HG03175 (cell line): ENCODE measurements around the gene CREB3.

Experiments
- ATAC-seq: cut with Tn5 transposase; IDR thresholded peaks from one replicate; pipeline ENCODE4 v1.9.1; 2021; ENCODE audit warnings: mild to moderate bottlenecking, moderate library complexity; ENCODE audit not compliant: unreplicated experiment

Gene CREB3

DNA sequence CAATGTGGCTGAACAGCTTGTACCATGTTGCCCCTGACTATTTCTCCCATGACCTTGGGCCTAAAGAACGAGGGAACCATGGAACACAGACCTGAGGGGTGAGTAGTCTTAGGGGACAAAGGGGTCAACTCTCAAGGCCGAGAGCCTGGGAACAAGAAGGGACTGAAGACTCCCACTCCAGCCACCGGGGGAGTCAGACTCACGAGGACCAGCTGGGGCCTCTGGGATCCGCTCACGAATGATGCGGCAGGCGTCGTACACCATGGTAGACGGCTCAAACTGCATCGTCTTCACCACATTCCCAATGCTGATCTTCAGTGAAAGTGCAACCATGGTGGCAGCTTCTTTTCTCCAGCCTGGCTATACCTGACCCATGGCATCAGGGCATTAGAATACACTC lies 7.1 kb upstream of the CREB3 start:
- no peak for ATAC-seq

DNA sequence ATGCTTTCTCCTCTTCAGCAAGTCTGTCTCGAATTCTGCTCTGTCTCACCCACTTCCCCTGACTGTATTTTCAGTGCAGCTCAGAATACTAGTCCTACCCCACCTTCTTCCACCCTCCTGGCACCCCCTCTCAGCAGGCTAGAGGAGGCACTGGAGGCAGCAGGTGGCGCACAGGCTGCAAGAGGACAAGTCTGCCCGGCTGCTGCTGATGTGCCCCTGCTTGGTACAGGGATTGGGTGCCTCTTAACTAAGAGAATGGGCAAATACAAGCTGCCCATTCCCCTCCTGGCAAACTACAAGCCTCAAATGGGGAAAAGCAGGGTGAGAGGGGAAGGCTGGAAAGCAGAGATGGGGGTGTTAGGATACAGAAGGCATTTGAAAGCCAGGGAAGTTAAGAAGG lies 5.5 kb upstream of the CREB3 start:
- ATAC-seq: no peak

DNA sequence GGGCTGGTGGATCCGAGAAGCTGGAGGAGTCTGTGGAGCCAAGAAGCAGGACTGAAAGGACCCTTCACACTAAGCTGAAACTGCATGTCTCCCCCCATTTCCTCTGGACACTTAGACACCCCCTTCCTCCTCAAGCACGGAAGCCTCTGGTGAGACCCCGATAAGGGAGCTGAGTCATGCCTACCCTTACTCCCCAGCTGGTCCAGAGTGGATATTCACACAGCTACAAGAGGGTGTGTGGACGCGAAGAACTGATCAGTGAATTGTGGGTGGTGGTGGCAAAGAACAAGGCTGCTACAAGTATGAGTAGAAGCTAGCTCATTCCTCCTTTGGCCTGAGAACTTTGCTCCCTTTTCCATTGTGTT lies 4.8 kb upstream of the CREB3 start:
- no peak for ATAC-seq

DNA sequence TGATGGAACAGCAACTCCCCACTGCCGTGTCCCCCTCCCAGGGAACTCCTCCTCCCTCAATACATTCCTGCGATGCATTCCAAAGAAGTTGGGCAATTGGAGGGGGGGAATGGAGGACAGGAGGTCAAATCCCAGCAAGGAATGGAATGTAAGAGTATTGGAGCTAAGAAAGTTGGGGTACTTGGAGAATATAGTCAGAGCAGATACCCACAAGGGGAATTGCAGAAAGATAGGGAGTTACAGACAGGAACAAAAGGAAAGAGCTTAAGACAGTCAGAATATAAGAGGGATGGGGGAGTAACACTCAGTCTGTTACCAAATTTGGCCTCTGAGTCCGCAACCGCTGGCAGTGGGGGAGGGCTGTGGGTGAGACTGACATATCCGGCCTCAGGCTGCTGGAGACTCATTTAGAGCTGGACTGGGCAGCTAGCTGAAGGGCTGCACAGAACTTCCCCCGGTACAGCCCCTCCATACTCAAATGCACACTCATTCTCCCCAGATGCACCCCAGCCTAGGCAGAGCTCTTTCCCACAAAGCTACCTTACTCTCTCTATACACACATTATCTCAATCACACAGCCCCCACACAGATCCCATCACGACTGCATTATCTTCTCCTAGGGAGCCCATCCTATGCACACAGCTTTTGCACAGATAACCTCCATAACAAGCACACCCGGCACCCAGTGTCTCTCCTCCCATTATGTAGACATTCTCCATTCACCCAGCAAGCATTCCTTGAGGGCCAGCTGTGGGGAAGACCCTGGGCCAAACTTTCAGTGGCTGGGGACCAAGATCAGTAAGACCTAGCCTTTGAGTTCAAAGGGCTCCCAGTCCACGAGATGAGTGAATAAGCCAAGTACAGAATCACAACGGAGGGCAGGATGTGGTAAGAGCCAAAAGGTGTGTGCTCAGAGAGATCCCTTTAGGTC lies 4.2 kb upstream of the CREB3 start:
- no peak for ATAC-seq

DNA sequence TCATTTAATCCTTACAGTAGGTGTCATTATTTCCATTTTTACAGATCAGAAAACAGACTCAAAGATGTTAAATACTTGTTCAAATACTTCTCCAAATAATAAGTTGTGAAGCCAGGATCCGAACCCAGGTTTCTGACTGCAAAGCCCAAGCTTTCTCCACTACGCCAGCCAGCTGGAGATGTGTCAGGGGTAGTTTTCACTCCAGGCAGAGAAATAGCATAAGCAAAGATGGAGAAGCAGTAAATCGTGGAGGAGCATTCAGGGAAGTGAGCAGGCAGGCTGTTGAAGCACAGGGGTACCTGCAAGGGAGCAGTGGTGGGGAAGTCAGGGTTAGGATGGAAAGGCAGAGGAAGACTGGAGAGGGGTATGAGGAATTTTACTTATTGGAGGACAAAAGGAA lies 3.4 kb upstream of the CREB3 start:
- no peak for ATAC-seq

DNA sequence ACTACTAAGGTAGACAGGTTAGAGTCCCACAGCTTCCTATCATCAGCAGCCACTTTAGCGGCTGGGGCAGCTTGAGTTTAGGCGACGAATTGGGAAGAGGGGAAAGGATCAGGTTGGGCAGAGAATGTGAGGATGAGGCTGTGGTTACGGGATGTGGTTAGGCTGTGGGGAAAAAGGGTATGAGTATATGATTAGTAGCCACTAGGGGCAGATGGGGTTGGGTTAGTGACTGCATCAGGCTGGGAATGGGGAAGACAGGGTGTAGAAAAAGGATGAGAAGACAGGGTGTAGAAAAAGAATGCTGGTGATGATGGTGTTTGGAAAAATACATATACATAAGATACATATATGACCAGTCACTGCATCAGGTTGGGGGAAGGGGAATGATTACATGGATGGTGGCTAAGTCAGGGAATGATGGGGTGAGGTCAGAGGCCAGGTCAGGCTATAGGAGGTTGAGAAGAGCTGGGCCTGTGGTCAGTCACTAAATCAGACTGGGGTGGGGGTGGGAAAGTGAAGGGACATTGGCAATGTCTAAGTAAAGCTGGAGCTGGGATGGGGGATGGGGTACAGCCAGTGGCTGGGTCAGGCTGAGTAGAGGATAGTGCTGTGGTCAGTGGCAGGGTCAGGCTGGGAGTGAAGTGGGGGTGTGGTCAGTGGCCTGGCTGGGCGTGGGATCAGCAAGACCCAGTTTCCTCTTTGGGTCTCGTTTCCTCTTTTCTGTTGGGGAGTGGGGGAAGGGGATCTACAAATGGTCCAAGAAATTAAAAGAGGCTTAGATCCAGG lies 2.6 kb upstream of the CREB3 start:
- ATAC-seq: no peak

DNA sequence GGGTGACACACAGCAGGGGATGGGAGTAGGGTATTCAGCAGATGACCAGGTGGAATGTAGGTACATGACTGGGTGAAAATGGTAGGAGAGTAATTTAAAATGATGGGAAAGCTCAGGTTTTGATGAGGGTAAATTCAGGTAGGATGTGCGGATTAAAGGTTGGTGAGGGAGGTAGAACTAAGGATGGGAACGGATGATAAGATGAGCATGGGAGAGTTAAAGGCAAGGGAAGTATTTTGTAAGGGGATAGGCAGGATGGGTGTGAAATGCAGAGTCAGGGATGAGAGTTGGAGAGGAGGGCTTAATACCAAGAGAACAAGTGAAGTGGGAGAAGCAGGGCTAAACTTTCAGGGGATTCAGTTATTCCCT lies 2.0 kb upstream of the CREB3 start:
- ATAC-seq: no peak

DNA sequence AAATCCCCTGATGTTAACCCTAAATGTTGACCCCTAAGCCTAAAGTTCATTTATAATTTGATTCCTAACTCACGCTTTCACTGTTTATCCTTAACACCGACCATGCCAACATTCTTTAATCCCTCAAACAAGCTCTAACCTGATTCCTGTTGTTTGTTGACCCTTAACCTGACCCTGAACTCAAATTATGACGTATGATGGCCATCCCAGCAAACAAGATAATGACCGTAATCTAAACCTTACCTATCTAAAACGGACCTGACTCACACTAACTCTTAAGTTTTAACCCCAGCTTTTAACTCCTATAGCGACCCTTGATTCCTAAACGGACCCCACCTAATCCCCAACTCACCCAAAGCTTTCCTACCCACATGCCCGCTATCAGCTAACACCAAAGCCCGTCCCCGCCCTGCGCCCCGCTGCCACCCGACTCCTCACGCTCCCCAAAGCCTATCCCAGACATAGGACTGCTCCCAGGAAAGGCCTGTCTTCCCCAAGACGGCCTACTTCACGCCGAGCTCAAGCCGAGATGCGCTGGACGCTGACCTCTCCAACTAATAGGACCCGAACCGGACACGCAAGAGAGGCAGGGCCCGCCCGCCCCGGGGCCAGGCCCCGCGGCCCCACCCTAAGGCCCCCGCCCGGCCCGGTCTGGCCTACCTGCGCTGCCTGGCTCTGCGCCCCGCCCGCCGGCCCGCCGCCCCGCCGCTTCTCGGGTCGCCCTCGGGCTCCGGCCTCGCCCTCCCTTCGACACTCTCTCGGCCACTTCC lies 866 bp upstream of the CREB3 start:
- ATAC-seq: no peak

DNA sequence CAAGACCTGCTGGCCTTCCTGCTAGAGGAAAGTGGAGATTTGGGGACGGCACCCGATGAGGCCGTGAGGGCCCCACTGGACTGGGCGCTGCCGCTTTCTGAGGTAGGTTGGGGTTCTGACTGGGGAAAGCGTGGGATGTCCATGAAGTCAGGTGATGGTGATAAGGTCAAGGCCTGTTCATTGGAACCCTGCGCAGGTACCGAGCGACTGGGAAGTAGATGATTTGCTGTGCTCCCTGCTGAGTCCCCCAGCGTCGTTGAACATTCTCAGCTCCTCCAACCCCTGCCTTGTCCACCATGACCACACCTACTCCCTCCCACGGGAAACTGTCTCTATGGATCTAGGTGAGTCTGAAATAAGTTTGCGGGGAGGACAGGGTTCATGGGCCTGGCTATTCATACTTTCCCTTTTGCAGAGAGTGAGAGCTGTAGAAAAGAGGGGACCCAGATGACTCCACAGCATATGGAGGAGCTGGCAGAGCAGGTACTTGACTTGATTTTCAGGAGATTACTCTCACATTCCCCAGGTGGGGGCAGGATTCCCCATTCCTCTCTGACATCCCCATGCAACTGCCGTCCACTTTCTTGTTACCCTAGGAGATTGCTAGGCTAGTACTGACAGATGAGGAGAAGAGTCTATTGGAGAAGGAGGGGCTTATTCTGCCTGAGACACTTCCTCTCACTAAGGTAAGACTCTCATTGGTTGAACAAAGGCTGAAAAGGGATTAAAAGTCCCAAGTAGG lies 505 bp downstream of the CREB3 start:
- ATAC-seq: peak; percentile 1

DNA sequence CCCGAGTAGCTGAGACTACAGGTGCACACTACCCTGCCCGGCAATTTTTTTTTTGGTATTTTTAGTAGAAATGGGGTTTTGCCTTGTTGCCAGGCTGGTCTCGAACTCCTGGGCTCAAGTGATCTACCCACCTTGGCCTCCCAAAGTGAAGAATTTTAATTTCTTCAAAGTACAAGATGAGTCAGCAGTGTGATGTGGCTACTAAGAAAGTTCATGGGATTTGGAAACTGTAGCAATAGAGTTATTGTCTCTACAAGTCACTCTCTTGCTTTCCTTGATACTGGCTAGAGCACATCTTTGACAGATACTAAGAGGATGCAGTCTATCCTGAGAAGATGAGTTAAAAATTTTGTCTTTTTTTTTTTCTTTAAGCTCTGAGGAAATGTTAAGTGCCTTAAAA lies 1.6 kb downstream of the CREB3 start:
- ATAC-seq: no peak

DNA sequence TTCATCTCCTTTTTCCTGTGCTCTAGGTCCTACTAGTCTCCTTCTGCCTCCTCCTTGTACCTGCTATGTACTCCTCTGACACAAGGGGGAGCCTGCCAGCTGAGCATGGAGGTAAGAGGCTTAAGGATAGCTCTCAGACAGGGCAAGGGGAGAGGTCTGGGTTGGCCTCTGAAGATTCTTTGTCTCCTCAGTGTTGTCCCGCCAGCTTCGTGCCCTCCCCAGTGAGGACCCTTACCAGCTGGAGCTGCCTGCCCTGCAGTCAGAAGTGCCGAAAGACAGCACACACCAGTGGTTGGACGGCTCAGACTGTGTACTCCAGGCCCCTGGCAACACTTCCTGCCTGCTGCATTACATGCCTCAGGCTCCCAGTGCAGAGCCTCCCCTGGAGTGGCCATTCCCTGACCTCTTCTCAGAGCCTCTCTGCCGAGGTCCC lies 3.8 kb downstream of the CREB3 start:
- no peak for ATAC-seq

DNA sequence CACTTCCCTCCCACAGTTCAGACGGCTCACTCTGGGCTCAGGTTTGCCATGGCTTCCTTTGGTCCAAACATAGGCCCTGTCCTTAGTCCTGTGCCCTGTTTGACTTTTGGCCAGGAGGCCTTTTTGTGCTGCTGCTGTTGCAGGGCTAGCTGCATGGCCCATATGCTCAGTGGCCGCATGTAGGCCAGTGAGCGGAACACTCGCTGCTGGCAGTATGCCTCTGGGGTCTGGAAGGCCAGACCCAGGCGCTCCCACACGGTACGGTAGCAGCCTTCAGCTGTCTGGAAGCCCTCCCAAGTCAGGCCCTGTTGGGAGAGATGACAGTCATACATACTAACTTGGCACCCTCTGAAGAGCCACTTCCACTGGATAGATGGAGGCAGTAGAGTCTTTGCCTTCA lies 4.7 kb downstream of the CREB3 start:
- no peak for ATAC-seq

DNA sequence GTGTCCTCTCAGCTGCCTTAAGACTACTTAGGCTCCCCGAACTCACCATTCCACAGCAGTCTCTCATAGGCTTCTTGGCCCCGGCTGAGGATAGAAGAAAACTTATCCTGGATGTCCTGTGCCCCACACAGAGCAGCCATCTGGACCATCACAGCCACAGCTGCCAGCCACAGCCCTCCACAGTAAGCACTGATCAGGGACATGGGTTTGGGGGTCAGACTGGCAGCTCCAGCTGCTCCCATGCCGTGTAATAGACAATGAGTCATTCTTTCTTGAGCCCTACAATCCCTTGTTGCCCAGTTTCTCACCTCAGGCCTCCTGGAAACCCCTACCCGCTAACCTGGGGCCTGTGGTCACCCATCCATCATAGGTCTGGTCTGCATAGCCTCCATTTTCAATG lies 5.7 kb downstream of the CREB3 start:
- no peak for ATAC-seq

DNA sequence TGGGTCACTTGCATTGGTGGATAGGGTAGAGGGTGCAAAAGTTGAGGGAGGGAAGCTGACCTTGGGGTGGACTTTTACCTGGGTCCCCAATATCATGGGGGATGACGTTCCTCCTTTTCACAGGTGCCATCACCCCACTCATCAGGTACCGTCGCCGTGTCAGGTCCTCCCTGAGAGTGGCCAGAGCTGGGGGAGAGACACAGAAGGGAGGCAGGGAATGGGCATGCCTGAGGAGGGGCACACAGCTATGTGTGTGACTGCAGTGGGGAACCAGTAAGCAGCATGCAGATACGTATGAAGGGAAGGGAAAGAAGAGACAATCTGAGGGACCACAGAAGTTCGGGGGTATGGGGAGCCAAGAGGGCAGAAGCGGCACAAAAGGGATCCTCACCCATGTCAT lies 6.5 kb downstream of the CREB3 start:
- no peak for ATAC-seq

DNA sequence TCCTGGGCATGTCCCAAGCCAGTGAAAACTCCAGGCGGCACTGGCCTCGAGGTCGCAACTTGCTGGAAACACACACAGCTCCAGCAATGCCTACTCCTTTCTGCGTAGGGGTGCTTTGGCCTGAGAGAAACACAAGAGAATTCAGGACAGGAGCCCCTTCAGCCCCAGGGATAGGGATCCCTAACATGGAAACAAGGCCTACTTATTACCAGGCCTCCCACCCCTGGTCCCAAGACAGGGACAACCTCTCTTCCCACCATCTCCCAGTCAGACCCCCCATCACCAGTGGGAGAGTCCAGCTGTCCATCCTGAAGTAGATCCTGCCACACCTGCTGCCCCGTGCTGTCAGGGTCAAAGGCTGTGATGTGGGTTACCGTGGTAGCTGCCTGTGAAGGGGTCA lies 7.8 kb downstream of the CREB3 start:
- ATAC-seq: no peak

DNA sequence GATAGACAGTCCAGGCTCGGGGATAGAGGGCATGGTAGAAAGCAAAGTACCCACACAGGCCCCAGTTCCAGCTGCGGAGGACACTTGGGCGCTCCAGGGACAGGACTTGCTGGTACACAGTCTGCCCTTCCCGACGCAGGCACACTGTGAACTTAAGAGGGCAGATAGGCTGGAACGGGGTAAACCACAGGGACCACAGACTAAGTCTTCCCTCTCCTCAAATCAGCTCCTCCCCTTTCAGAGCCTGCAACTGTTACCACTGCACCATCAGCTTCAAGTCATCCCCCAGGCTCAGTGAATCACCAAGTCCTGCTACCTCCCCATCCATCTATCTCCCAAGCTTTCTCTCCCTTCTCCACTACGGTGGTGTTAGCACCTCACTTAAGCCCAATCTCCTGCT lies 9.3 kb downstream of the CREB3 start:
- no peak for ATAC-seq

DNA sequence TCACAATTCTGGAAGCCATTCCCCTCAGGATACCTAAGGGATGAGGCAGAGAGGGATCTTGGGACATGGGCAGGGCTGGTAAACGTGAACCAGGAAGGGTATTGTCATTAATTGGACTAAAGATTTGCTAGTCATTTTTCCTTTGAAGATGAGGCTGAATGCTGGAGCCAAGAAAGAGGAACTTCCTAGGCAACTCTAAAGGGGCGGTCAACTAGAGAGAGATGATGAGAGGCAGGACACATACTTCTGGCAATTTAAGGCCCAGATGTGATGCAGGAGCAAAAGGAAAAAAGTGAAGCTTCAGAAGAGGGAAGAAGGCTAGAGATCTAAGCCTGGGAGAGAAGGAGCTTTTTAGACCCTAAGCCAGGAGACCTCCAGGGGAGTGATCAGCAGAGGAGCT lies 11.0 kb downstream of the CREB3 start:
- ATAC-seq: no peak

DNA sequence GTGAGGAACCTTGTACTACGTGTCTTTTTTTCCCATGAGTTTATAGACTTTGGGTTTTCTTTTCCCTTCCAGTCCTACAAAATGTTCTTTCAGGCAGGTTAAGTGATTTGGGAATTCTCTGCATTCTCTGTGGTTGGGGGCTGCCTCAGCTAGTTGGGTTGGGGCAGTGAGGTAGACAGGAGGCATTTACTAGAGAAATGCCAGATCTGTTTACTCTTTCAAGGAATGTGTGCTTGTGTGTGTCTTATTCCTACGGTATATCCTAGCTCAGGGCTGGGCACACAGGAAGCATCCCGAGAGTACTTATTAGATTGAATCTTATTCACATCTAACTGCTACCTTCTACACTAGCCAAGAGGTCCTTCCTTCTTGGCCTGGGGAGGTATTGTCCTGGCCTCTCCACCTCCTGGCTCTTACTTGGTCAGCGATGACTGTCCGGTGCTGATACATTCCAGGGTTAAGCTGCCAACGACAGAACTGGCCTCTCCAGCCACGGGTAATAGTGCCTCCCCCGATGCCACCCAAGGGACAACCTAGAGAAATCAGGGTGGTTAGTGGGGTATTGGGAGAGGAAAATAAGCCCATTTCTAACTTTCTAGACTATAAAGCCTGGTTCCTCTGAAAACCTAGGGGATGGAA lies 11.5 kb downstream of the CREB3 start:
- ATAC-seq: no peak

DNA sequence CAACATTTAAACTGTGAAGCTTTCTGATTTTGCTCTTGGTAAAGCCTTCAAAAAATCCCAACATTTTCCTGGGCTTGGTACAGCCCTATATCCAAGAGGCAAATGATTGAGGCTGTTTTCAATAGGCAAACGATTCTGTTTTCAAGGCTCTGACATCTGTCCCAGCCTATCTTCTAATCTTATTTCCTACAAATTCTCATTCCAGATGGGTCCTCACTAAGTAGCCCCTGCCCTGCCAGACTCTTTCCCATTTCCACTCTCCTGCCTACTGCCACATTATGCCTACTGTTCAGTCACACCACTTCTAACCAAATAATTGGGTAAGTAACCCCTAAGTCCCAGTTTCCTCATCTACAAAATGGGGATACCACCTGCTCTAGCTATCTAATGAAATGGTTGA lies 13.1 kb downstream of the CREB3 start:
- no peak for ATAC-seq

DNA sequence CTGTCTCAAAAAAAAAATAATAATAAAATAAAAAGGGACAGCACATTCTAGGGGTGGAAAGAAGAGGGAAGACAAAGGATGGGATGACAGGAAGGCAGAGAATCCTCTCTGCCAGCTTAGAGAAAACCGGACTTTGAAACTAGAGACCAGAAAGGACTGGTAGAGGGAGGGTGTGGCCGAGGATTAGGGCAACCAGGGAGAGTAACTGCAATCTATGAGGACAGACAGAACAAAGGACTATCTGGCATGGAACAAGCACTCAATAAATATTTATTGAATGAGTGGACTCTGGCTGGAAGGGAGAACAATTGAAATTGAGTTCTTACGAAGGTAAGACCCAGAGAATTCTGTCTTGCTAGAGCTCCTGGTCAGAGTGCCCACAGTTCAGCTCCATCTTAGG lies 14.1 kb downstream of the CREB3 start:
- ATAC-seq: no peak
